HAP-1 (cell line): ENCODE results near the gene KMT5C.
"Not testable (repeated sequence)": the region's sequence is repeated elsewhere in the genome, so short reads cannot be mapped to it uniquely, and the experiment has no call there.

ENCODE experiments used
- DNase-seq, 2 experiments: peaks; one replicate each; pipeline ENCODE4 v3.0.0-alpha.2; 2016 to 2020; ENCODE audit warnings: low spot score in 2 of 2
- H3K27me3 ChIP-seq: fragments of 250-450 bp; sonication (Bioruptor Pico); 2 replicates; pipeline ENCODE4 v1.5.1; 2020; ENCODE audit warnings: low read depth, mild to moderate bottlenecking, moderate library complexity
- H3K36me3 ChIP-seq: fragments of 250-450 bp; sonication (Bioruptor Pico); replicated peaks from 2 replicates; pipeline ENCODE4 v1.5.1; 2020; ENCODE audit warnings: mild to moderate bottlenecking
- H3K4me1 ChIP-seq: fragments of 250-450 bp; sonication (Bioruptor Pico); 2 replicates; pipeline ENCODE4 v1.5.1; 2020; ENCODE audit warnings: mild to moderate bottlenecking
- H3K4me3 ChIP-seq: fragments of 250-450 bp; sonication (Bioruptor Pico); 2 replicates; pipeline ENCODE4 v1.5.1; 2020; ENCODE audit warnings: mild to moderate bottlenecking, moderate library complexity
- H3K9me3 ChIP-seq: fragments of 250-450 bp; sonication (Bioruptor Pico); 2 replicates; pipeline ENCODE4 v1.5.1; 2020; ENCODE audit warnings: mild to moderate bottlenecking, moderate library complexity
- in situ Hi-C: fragments of 300-500 bp; cut with MboI; formaldehyde crosslinking; loops from 3 replicates; pipeline ENCODE4 v1.14.3; 2020; ENCODE audit warnings: low sequenced_read_pairs, inconsistent platforms, mixed read lengths

Gene KMT5C

DNA sequence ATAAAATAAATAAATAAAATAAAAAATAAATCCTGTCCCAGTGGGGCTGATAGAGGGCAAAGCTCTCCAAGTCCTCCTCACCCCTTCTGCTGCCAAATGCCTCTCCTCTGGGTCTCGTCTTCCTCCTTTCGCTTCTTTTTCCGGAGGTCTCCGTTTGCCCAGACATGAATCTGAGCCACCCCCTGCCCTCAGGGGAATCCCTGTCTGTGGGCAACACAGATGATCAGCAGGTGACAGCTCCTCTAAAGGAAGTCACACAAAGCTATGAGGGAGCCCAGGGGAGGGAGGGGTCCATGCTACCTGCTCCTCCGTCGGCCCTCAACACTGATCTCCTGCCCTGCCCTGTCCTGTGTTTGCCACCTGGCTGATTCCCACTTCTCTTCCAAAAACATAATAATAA is 15.0 kb upstream of the KMT5C start:
- Histone ChIP-seq H3K27me3 (no peaks in the 10 kb centered on the region), H3K4me1 (no peaks in the 10 kb centered on the region), H3K36me3 (no peaks in the 10 kb centered on the region), H3K9me3 (no peaks in the 10 kb centered on the region), H3K4me3 (no peak overlapping the region)
- no peak for DNase-seq
- in situ Hi-C loops: no loop called here

DNA sequence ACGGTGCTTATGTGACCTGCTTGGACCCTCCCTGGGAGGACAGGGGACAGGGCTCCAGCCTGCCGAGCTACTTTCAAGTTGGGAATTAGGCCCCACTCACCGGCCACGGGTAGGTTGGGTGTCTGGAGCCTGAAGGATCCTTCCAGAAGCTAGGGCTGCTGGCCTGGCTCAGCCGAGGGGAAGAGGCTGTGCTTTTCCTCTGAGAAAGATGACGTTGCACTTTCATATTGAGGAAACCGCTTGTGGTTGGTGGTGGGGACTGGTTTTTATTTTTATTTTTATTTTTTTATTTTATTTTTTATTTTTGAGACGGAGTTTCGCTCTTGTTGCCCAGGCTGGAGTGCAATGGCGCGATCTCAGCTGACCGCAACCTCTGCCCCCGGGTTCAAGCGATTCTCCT is 14.5 kb upstream of the KMT5C start, which contains the start of gene TMEM150B:
TMEM150B (minus strand) TSS at position 170 of the 400 bp plus-strand sequence. CDS start 4,305 bp downstream, outside the sequence.
- no peak for DNase-seq
- Histone ChIP-seq H3K4me3 (no peak within 1 kb of the TSS), H3K9me3 (no peaks in the 10 kb centered on the region), H3K27me3 (no peaks in the 10 kb centered on the region), H3K36me3 (no peaks in the 10 kb centered on the region), H3K4me1 (no peaks in the 10 kb centered on the region)
- in situ Hi-C loops: no loop called here

DNA sequence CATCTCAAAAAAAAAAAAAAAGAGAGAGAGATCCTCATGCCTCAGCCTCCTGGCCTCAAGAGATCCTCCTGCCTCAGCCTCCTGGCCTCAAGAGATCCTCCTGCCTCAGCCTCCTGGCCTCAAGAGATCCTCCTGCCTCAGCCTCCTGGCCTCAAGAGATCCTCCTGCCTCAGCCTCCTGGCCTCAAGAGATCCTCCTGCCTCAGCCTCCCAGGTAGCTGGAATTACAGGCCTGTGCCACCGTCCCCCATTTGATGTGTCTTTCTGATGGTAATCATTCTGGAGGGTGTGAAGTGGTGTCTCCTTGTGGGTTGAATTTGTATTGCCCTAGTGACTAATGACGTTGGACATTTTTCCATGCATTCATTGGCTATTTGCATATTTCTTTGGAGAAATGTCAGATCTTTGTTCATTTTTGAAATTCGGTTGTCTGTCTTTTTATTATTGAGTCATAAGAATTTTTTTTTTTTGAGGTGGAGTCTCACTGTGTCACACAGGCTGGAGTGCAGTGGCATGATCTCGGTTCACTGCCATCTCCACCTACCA is 10.8 kb upstream of the KMT5C start:
- H3K27me3 ChIP-seq, H3K4me3 ChIP-seq, H3K36me3 ChIP-seq, H3K4me1 ChIP-seq, H3K9me3 ChIP-seq, in situ Hi-C loops, DNase-seq: not testable (repeated sequence)

DNA sequence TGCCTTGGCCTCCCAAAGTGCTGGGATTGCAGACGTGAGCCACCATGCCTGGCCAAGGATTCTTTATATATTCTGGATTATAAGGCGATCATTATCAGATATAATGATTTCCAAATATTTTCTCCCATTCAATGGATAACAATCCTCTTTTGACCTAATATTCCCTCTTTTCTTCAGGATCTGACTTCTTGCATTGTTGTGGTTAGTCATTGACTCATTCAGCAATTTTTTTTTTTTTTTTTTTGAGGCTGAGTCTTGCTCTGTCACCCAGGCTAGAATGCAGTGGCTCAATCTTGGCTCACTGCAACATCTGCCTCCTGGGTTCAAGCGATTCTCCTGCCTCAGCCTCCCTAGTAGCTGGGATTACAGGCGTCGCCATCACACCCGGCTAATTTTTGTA is 9.9 kb upstream of the KMT5C start:
- in situ Hi-C loops, DNase-seq, H3K27me3 ChIP-seq, H3K4me3 ChIP-seq, H3K36me3 ChIP-seq, H3K9me3 ChIP-seq, H3K4me1 ChIP-seq: not testable (repeated sequence)

DNA sequence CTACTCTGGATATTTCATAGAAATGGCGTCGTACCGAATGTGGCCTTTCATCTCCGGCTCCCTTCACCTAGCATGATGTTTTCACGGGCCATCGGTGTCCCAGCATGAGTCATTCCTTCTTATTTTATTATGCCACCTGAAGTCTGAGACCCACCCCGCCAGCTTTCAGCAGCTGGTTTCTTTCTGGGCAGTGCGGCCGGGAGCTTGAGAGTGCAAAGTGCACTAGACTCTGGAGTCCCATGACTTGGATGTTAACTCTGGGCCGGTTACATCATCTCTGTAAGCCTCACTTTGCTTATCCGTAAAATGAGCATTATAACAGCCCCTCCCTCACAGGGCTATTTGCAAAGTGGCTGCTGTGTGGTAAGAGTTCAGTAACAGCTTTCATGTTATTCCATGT is 5.8 kb upstream of the KMT5C start:
- Histone ChIP-seq H3K36me3 (no peaks in the 10 kb centered on the region), H3K27me3 (no peaks in the 10 kb centered on the region), H3K4me3 (no peak overlapping the region), H3K4me1 (peaks cover 6% of the 10 kb centered on the region), H3K9me3 (no peaks in the 10 kb centered on the region)
- DNase-seq: no peak
- in situ Hi-C loops: no loop called here

DNA sequence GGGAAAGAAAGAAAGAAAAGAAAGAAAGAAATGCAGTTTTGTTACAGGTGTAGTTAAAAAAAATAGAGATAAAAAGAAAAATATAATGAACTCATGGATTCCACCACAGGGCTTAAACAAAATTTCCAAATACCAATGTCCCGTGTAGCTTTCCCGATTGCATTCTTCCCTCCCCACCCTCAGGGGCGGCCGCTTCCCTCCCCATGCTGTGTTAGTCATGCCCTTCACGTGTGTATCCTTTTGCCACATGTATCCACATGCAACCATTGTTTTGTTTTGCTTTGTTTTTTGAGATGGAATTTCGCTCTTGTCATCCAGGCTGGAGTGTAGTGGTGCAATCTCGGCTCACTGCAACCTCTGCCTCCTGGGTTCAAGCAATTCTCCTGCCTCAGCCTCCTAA is 3.6 kb upstream of the KMT5C start:
- Histone ChIP-seq H3K36me3 (no peaks in the 10 kb centered on the region), H3K9me3 (no peaks in the 10 kb centered on the region), H3K27me3 (no peaks in the 10 kb centered on the region), H3K4me1 (peaks cover 6% of the 10 kb centered on the region), H3K4me3 (no peak overlapping the region)
- in situ Hi-C loops: no loop called here
- DNase-seq: no peak

DNA sequence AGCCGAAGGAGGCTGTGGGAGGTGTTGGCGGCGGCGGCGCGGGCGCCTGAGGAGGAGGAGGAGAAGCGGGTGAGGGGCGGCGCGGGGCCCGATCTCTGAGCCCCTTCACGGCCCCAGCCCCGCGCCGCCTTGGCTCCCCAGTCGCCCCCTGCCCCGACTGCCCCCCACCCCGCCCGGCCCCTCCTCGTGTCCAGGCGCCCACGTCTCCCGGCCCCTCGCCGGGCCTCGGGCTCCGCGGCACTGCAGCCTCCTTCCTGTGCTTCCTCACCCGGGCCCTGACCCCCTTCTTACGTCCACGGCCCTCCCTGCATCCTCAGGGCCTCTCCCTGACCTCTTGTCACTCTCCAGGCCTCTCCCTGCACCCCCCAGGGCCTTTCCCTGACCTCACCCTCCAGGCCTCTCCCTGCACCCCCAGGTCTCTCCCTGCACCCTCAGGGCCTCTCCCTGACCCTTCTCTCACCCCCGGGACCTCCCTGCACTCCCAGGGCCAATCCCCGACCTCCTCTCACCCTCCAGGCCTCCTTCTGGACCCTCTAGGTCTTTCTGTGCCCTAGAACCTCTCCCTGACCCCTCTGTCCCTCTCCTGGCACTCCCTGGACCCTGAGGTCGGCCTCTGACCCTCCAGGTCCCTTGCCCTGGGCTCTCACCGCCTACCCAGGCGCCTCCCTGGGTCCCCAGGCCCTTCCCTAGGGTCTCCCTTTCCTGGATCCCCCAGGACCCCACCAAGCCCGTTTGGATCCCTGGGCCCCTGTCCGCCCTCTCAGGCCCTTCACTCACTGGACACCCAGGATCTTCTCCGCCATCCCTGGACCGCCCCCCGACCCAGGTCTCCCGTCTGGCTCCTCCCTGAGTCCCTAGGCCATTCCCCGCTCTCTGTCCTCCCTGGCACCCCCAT is 460 bp downstream of the KMT5C start:
- no peaks in the 10 kb centered on the region for H3K27me3 ChIP-seq
- no peak for DNase-seq
- H3K9me3 ChIP-seq: no peaks in the 10 kb centered on the region
- in situ Hi-C loops: no loop called here
- H3K4me3 ChIP-seq: peak overlapping the region; percentile 77
- H3K4me1 ChIP-seq: peaks cover 12% of the 10 kb centered on the region
- peaks cover 31% of the 10 kb centered on the region for H3K36me3 ChIP-seq

DNA sequence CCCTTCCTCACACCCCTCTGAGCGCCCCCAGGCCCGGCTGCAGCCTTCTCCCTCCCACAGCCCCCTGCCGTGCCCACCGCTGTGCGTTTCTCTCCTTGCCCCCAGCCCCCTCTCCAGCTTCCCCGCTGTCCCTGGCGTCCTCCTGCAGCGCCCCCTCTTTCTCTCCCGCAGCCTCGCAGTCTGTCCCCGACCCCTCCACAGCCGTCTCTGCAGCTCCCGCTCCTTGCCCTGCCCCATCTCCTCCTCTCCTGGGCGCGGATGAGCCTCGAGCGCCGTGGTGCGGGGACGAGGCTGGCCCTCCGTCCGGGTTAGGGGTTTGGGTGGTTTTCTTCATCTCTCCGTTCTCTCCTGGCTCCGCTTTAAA is 1.1 kb downstream of the KMT5C start:
- in situ Hi-C loops: no loop called here
- Histone ChIP-seq H3K9me3 (no peaks in the 10 kb centered on the region), H3K27me3 (no peaks in the 10 kb centered on the region), H3K36me3 (peaks cover 34% of the 10 kb centered on the region), H3K4me3 (peak overlapping the region; percentile 77), H3K4me1 (peaks cover 12% of the 10 kb centered on the region)
- peak in 1 of 2 experiments; percentile 70 for DNase-seq

DNA sequence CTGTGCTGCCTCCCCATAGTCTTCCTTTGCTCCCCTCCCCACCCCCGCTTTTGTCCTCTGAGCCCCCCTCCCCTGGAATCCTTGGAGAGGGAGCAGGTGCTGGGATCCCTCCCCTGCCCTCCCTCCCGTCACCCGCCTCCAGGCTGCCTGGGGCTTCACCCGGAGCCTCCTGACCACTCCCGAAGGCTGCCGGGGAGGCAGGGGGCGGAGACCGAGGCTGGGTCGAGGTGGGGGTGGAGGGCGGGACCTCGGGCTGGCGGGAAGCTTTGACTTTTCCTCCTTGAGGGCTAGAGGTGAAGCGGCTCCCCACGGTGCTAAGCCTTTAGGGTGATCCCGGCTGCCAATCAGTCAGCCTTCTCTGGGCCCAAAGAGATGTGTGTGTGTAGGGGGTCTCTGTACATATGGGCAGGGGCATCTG is 1.5 kb downstream of the KMT5C start:
- H3K9me3 ChIP-seq: no peaks in the 10 kb centered on the region
- in situ Hi-C loops: no loop called here
- peaks cover 39% of the 10 kb centered on the region for H3K36me3 ChIP-seq
- peak; percentile 82 to 94 for DNase-seq
- H3K4me1 ChIP-seq: peaks cover 12% of the 10 kb centered on the region
- H3K27me3 ChIP-seq: no peaks in the 10 kb centered on the region
- H3K4me3 ChIP-seq: peak overlapping the region; percentile 77

DNA sequence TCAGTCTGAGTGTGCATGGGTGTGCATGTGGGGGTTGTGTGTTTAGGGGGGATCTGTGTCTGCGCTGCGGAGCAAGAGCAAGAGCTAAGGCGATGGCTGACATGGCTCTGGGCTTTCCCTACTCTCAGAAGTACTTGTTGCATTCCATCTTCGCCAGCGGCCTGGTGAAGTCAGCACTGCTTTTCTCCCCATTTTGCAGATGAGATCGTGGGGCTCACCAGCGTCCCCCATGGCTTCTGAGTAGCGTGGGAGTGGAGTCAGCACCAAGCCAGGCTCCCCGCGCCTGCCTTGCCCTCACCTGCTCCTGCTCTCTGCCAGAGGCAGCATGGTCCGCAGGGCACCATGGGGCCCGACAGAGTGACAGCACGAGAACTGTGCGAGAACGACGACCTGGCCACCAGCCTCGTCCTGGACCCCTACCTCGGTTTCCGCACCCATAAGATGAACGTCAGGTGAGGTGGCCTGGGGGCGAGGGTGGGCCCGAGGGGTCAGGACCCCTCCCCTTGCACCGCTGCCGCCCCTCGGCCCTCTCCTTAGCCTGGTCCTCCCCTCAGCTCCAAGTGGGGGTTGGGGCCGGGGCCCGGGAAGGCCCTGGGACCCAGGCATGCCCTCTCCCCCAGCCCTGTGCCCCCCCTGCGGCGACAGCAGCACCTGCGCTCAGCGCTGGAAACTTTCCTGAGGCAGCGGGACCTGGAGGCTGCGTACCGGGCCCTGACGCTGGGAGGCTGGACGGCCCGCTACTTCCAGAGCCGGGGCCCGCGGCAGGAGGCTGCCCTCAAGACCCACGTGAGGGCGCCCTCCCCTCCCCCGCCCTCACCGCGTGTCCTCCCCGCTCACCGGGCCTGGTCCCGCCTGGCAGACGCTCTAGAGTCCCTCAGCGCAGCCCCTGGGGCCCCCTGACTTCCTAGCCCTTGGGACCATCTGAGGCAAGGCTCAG is 2.2 kb downstream of the KMT5C start:
- DNase-seq: no peak
- Histone ChIP-seq H3K27me3 (no peaks in the 10 kb centered on the region), H3K9me3 (no peaks in the 10 kb centered on the region), H3K4me1 (peaks cover 12% of the 10 kb centered on the region), H3K4me3 (peak overlapping the region; percentile 77), H3K36me3 (peaks cover 43% of the 10 kb centered on the region)
- in situ Hi-C loops: no loop called here

DNA sequence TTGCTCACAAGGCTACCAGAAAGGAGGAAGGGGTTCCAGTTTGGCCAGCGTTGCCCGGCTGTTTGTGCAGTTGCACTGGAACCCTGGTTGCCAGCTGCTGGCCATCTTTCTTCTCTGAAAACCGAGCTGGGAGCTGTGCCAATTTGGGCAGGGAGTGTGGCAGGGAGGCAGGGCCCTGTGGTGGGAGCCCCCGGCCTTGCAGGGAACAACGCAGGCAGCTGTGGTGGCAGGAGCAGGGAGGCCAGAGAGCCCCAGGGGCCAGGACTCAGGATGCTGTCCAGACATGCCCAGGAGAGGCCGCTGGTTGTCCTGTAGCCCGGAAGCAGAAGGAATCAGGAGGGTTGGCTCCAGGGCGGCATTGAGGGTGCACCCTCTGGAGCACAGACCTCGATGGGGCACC is 4.8 kb downstream of the KMT5C start:
- no peak overlapping the region for H3K4me3 ChIP-seq
- no peak for DNase-seq
- peaks cover 21% of the 10 kb centered on the region for H3K4me1 ChIP-seq
- no peaks in the 10 kb centered on the region for H3K27me3 ChIP-seq
- H3K9me3 ChIP-seq: no peaks in the 10 kb centered on the region
- peaks cover 54% of the 10 kb centered on the region for H3K36me3 ChIP-seq
- in situ Hi-C loops: no loop called here

DNA sequence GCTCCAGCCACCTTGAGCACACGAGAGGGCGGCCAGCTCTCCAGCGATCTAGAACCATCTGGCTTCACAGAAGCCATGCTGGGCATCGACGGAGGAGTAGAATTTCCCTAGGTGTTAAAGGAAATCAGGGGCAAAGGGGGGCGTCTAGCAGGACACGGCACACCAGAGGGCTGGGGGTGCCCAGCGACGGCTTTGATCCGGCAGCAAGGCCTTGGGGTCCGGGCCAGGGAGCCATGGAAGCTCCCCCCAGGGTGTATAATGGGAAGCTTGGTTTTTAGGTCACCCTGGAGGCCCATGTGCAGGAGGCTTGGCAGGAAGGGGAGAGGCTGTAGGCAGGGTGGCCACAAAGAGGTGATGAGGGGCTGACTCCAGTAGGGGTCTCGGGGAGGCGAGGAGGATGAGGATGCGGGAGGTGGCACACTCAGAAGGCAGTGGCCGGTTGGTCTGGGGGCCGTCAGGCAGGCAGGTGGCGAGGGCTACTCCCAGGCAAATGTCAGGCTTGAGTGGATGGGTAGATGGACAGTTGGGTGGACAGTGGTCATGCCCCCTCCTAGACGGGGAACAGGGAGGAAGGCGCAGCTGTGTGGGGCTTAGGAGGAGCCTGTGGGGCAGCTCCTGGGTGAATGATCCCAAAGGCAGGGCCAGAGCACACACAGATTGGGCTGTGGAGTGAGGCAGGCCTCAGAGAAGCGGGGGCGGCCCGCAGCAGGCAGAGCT is 5.6 kb downstream of the KMT5C start:
- Histone ChIP-seq H3K9me3 (no peaks in the 10 kb centered on the region), H3K36me3 (peaks cover 54% of the 10 kb centered on the region), H3K4me1 (peaks cover 26% of the 10 kb centered on the region), H3K4me3 (no peak overlapping the region), H3K27me3 (no peaks in the 10 kb centered on the region)
- in situ Hi-C loops: no loop called here
- no peak for DNase-seq
